Head of caudate nucleus (tissue), 42 donors: ENCODE measurements around the gene FUCA2.
"Not testable (repeated sequence)": the region's sequence is repeated elsewhere in the genome, so short reads cannot be mapped to it uniquely, and the experiment has no call there.

ENCODE experiments used
- DNase-seq, 42 donors: peaks; one replicate each; pipeline versions ENCODE4 v3.0.0 to v3.0.0-alpha.2; 2020 to 2021; ENCODE audit warnings: mixed read lengths in 7 of 42
- intact Hi-C: fragments of 100-400 bp; cut with DNase I; formaldehyde crosslinking; loops from one replicate; pipeline ENCODE4 v1.15.0; 2022

The FUCA2 gene

DNA sequence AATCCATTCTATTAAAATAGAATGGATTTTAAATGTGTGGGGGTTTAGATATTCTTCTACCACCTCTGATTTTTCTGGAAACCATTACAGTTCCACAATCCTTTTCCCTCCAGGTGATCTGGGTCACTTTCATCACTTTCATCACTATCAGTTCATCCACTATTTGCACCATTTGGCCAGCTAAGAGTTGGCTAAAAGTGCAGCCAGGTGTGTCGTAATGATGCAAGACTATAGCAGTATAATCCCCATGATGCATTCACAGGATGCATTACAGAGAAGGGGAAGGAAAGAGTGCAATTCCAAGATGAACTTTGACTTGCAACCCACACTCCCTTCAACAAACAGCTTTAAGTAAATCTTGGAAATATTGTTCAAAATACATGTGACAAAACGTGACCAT, 4.9 kb downstream of the FUCA2 start:
- intact Hi-C loops = no loop called here
- DNase-seq = no peak

DNA sequence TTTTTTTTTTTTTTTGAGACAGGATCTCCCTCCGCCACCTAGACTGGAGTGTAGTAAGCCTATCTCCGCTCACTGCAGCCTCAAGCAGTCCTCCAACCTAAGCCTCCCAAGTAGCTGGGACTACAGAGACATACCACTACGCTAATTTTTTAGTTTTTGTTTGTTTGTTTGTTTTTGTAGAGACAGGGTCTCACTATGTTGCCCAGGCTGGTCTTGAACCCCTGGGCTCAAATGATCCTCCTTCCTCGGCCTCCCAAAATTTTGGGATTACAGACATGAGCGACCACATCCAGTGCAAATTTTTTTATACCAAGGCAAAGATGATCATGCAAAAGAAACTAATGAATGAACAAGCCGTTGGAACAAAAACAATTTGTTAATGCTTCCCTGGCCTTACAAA, 5.3 kb downstream of the FUCA2 start:
- intact Hi-C loops = no loop called here
- DNase-seq = no peak

DNA sequence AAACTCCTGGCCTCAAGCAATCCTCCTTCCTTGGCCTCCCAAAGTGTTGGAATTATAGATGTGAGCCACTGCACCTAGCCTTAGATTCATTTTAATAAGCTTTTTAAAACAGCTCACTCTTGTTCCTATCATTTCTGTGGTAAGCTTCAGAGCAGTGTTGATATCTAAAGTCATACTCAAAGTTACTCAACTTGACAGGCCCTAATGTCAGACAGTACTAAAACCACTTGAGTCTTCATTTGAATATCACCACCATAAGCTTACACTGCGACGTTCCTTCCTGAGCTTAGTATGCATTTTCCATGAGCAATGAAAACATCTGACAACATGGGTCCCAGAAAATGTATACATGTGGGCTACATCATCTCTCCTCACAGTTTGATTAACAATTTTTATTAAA, 6.0 kb downstream of the FUCA2 start:
- no peak for DNase-seq
- intact Hi-C loops = no loop called here

DNA sequence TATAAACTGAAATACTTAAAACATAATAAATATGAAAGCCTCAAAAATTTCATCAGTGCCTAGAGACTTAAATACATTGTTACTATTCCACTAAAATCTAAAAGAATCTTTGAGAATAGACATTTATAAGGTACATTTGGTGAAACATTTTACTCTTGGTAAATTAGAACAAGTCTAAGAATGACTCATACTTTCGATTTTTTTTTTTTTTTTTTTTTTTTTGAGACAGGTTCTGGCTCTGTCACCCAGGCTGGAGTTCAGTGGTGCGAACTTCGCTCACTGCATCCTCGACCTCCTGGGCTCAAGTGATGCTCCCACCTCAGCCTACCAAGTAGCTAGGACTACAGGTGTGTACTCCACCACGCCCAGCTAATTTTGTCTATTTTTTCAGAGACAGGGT, 6.4 kb downstream of the FUCA2 start:
- intact Hi-C loops = no loop called here
- no peak for DNase-seq

DNA sequence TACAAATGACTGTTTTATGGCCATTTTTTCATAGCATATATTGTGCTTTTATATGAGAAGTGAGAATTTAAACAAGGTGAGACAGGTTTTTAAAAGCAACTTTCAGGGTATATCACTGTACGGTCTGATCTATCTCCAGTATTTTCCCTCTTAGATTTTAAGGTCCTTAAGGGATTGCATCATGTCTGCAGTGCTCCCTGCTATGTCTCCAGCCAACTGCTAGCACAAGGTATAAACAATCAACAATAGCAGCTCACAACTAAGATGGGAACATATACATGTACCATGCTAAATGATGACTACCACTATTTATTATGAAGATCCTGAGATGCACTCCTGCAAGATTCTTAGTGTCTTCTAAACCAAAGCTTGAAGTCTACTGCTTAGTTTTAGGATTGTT, 7.2 kb downstream of the FUCA2 start:
- intact Hi-C loops = no loop called here

DNA sequence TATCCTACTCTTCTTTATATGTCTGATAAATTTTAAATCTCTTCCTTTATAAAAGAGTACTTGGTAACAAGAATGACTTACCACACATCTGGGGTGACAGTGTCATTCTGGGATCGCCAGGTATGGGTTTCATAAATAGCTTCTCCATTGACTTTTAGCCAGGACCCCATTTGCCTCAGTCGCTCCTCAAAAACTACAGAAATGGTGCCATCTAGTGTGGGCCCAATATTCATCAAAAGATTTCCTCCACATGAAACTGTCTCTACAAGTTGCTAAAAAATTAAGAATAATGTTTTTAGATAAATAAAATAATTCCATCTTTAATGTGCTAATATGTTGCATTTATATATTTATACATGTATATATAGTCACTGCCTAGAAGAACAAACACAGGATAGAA, 9.7 kb downstream of the FUCA2 start:
- no peak for DNase-seq
- intact Hi-C loops = no loop called here

More for the DNA sequence above, 7.2 kb downstream of the FUCA2 start:
- DNase-seq = no peak

DNA sequence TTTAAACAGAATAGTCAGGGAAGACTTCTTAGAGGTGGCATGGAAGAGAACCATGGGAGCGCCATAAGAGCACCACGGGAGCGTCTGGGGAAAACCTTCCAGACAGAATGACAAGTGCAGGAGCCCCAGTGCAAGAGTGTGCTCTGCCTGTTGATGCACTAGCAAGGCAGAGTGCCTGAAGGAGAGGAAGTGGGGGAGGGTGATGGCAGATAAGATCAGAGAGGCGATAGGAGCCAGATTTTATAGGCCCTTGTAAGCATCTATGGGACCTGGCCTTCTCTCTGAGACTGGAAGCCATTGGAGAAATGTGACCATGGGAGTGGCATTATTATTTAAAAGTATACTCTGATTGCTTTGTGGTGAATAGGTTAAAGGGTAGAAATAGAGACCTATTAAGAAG, 13.1 kb downstream of the FUCA2 start:
- intact Hi-C loops = no loop called here
- no peak for DNase-seq

DNA sequence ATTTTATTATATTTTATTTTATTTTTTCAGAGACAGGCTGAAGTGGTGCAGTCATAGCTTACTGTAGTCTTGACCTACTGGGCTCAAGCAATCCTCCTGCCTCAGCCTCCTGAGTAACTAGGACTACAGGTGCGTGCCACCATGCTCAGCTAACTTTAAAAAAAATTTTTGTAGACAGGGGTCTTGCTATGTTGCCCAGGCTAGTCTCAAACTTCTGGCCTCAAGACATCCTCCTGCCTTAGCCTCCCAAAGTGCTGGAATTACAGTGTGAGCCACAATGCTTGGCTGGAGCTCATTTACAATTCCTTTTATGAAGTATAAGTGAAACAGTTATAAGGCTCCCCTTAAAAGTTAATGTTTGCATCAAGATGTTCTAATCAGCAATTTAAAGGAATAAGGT, 14.5 kb downstream of the FUCA2 start:
- DNase-seq = no peak
- intact Hi-C loops = no loop called here

DNA sequence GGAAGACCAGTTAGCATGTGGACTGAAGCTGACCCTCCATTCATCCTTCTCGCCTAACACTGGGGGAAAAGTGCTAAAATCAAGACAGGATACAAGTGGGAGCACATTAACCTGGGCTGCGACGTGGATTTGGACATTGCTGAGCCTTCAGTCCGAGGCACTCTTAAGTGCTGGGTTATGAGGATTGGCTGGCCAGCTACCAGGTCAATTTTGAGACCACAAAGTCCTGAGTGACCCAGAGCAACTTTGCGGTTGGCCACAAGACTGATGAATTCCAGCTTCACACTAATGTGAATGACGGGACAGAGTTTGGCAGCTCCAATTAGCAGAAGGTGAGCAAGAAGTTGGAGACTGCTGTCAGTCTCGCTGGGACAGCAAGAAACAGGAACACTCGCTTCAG, 20.7 kb downstream of the FUCA2 start:
- DNase-seq = no peak
- intact Hi-C loops = no loop called here

DNA sequence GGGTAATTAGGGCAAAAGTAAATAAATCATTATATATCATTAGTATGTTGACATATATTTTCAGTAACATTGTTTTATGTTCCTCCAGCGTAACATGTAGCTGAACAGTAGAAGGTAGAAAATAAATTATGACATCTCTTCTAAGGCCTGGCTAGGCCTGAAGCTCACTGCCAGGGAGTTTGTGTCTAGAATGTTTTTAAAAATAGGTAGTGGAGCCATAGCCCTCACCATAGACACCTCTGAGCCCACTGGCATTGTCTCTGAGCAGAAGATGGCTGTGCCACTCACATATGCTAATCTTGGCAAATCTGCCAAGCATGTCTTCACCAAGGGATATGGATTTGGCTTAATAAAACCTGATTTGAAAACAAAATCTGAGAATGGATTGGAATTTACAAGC, 21.3 kb downstream of the FUCA2 start:
- intact Hi-C loops = no loop called here
- no peak for DNase-seq

DNA sequence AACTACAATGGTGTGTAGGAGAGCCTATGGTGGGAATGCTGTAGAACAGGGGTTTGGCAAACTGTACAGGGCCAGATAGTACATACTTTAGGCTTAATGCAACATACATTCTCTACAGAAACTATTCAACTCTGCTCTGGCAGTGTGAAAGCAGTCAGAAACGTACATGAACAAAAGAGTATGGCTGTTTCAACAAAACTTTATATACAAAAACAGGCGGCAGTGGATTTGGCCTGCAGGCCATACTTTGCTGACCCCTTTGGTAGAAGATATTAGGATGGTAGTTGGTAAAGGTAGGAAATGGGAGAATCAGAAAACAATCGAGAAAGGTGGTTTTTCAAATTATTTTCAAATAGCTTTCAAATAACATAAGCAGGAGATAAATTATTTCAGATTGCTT, 24.8 kb downstream of the FUCA2 start:
- no peak for DNase-seq
- intact Hi-C loops = no loop called here

DNA sequence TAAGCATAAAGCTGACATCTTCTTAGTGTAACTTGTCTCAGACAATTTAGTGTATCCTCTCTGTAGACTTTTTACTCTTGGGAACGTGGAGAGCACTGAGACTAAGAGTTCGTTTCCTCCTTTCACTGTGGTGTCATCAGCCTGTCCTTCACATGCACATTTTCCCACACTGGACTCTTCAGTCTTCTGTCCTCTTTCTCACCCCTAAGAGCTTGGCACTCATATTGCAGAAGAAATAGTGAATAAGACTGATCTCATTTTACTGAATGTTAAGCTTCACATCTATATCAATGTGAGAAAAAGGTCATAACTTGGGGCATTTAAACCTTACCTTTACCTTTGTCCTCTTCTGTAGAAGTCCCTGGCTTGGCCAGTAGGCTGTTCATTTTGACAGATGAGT, 25.6 kb downstream of the FUCA2 start:
- intact Hi-C loops = no loop called here
- no peak for DNase-seq

DNA sequence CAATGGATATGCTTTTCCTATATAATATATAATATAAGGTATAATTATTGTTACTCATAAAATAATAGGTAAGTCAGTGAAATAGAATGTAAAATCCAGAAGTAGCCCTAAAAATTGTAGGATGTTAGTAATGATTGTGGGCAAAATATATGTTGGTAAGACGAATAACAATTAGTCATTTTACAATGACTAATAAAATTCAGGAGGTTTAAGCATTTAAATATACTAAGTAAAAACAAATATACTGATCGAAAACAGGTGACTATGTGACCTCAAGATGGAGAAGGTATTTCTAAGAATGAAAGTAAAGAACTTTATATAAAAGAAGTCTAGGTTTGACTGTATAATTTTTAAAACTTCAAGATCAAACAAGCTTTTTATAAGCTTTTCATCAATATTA, 28.9 kb downstream of the FUCA2 start:
- intact Hi-C loops = no loop called here
- no peak for DNase-seq

DNA sequence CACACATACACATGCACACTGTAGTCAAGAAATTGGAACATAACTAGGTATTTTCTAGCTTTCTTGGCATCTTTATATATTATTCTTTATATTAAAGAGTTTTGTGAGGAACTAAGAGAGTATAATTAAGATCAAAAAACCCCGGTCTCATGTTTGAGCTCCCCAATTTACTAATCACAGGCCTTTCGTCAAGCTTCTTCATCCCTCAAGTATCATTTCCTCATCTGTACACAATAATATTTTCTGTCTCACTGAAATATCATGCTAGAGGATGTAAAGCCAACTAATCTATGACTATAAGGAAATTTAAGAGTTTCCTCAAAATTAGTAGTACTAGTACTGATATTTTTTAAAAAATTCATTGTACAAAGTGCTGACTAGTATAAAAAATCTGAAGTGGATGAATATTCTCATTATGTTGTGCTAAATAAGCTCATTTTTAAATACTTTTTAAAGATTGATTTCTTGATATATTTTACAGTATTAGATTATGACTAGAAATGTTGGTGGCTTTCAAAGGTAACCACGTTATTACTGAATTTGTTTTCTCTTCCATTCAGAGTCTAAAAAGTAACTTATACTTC, 32.9 kb downstream of the FUCA2 start:
- intact Hi-C loops = no loop called here
- DNase-seq = no peak

DNA sequence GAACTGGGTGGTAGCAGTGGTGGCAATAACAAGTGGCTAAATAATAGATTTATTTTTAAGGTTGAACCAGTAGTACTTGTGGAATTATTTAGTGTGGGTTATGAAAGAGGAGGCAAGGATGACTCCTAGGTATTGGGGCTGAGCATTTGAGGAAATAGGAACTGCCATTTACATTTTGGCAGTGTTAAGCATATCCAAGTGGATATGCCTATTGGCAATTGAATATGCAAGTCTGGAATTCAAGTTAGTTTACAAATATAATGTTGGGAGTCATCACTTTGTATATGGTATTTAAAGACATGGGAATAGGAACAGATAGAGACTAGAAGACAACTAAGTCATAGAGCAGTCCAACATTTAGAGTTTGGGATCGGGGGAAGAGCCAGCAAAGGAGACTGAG, 35.0 kb downstream of the FUCA2 start:
- no peak for DNase-seq
- intact Hi-C loops = no loop called here

DNA sequence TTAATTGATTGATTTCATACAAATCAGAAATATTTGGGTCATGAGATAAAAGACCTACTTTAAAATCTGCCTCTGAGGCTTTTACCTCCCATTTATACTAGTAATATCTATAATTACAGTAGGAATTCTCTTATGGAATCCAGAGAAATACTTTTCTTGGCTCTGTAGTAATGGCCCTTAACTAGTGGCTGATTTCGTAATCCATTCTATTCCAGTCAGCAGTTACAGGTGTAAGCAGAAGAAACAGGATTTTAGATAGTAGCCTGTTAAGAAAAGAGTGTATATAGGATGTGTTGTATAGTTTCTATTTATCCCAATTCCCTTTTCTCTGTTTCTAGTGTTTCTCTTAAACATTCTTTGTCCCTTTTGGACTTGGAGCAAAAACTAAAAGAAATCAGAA, 39.7 kb downstream of the FUCA2 start:
- intact Hi-C loops = no loop called here
- no peak for DNase-seq

DNA sequence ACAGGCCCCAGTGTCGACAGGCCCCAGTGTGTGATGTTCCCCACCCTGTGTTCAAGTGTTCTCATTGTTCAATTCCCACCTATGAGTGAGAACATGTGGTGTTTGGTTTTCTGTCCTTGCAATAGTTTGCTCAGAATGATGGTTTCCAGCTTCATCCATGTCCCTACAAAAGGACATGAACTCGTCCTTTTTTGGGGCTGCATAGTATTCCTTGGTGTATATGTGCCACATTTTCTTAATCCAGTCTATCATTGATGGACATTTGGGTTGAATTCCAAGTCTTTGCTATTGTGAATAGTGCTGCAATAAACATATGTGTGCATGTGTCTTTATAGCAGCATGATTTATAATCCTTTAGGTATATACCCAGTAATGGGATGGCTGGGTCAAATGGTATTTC, 42.7 kb downstream of the FUCA2 start:
- intact Hi-C loops, DNase-seq: not testable (repeated sequence)

DNA sequence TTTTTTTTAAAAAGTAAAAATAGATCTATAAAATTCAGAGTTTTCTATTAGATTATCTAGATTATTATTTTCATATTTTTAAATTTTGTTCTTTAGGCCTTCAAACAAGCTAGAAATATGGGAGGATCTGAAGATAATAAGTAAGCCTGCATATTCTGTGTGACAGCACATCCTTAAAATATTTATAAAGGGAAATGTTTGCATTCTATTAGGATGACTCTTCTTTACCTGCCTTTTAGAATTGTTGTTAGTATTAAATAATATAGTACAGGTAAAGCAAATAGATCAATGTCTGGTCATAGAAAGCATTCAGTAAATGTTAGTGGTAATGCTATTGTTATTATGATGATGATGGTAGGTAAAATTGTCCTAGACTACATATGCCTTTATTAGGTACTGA, 43.5 kb downstream of the FUCA2 start:
- intact Hi-C loops = no loop called here
- no peak for DNase-seq

DNA sequence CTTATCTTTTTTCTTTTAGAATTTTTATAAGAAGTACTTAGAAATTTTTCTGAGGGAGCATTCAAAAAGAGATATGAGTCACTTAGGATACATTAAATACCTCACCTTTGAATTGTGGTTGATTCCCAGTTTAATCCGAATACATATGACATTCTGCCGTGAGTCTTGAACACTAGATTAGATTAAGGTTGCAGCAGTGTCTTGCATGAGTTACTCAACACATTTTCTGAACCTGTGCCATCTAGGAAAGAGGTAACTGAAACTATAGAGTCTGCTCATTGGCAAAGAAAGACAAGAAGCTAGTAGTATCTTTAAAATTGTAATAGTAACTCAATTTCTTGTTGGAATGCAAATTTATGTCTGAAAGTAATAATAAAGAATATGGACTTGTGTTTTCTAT, 46.0 kb downstream of the FUCA2 start:
- no peak for DNase-seq
- intact Hi-C loops = no loop called here

DNA sequence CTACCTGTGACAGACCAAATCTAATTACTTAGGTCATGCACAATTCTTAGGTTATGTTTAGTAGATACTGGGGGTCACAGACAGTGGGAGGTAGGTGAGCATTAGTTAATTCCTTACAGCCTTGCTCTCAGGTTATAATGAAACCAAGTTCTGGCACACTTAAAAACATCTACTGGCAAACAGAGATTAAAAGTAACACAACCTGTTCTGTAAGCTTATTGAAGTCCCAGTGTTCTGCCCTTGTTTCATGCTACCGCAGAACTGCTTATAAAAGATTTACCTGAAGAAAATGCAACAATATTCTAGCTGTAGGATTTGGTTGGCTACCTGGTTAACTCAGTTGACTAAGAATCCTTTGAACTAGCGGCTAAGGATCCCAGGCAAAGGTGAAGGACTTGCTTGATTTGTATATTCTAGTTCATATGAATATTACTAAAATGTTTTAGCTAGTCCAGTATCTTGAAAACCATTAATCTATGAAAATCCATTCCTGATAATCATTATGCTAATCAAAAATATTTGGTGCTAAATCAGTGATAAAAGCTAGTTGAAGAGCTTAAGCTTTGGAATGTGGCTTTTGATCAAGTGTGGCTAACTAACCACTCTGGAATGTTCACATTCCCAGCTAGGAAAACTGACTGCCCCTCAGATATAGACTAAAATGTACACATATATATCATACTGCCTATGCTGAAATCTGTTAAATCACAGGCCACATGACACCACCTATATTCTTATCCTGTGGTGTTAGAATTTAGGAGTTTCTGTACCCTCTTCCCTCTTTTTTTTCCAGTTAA, 53.8 kb downstream of the FUCA2 start:
- no peak for DNase-seq
- intact Hi-C loops = no loop called here

DNA sequence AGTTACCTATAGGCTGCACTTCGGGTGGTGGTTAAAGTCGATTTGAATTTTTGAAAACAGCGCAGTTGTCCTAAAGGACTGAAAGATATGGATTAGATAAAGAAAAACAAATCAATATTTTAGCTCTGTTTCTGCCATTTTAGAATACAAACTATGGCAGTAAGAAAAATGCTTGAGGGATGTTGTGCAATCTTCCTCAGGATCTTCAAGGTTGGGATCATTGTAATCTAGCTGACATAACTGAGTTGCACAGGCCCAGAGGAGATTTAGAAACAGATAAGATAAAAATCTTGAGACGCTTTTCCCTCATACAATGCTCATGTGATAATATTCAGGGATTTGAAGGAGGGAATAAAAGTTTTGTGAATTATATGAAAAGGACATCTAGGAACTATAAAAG, 60.0 kb downstream of the FUCA2 start:
- no peak for DNase-seq
- intact Hi-C loops = no loop called here
